ENCODE results near the gene HSPB9. TPM values are rescaled to one million over a fixed set of nuclear protein-coding genes. Genes with fewer than 3 reads are reported as not detected.

HSPB9 gene, protein sequence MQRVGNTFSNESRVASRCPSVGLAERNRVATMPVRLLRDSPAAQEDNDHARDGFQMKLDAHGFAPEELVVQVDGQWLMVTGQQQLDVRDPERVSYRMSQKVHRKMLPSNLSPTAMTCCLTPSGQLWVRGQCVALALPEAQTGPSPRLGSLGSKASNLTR
- polyA plus RNA-seq (2013, experiment 1 of 2), result 0.13 TPM
- 0.10 TPM for polyA plus RNA-seq (2013, experiment 2 of 2)

DNA sequence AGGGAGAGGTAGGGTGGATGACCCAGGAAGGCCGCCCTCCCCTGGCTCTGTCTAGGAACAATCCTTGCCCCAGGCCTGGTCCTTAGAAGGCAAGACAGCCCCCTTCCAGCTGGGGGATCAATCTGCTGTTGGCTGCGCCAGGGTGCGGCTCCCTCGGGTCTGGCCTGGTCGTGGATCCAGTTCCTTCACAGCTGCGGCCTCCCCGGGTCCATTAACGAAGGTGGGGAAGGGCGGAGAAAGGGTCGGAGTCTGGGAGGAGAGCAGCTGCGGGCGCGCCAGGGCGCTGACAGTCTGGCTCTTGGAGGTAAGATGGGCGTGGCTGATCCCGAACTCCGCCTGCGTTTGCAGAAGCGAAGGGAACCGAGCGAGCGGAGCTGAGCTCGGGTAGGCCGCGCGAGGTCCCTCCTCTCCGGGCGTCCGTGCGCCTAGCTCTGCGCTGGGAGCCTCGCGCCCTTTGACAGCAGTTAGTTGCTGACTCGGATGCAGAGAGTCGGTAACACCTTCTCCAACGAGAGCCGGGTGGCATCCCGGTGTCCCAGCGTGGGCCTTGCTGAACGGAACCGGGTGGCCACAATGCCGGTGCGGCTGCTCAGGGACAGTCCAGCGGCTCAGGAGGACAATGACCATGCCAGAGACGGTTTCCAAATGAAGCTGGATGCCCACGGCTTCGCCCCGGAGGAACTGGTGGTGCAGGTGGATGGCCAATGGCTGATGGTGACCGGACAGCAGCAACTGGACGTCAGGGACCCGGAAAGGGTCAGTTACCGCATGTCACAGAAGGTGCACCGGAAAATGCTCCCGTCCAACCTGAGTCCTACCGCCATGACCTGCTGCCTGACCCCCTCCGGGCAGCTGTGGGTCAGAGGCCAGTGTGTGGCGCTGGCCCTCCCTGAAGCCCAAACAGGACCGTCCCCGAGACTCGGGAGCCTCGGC lies at the start of gene HSPB9:
Gene HSPB9, plus strand, starts transcription at position 434 of the 933 bp plus-strand sequence. Its CDS starts 47 bp downstream, at position 481.
- peak; percentile 86 for DNase-seq
- Histone ChIP-seq H3K9ac (ENCODE audit: low read length) (peak within 1 kb of the TSS; percentile 68), H4K8ac (ENCODE audit: low read depth, low read length) (no peak within 1 kb of the TSS), H2AK5ac (ENCODE audit: low read length) (no peak within 1 kb of the TSS), H2BK120ac (ENCODE audit: low read depth, low read length) (no peak within 1 kb of the TSS), H3K4me2 (ENCODE audit: low read length) (peak within 1 kb of the TSS; percentile 40), H3K79me1 (ENCODE audit: low read length) (no peaks in the 10 kb centered on the region), H3K27ac (ENCODE audit: low read depth, low read length) (no peak within 1 kb of the TSS), H4K5ac (ENCODE audit: low read length) (no peak within 1 kb of the TSS), H3K79me2 (ENCODE audit: control insufficient read depth, insufficient read depth, low read length) (no peaks in the 10 kb centered on the region), H3K23ac (ENCODE audit: low read length) (no peak within 1 kb of the TSS), H3K18ac (ENCODE audit: low read length) (no peak within 1 kb of the TSS), H2BK15ac (replicated peaks; ENCODE audit: low read depth) (no peak within 1 kb of the TSS), H3K4me1 (ENCODE audit: control insufficient read depth, low read depth, low read length) (peaks cover 2% of the 10 kb centered on the region), H3K27me3 (ENCODE audit: insufficient read depth, low read length, poor library complexity) (no peaks in the 10 kb centered on the region), H2BK5ac (ENCODE audit: low read length) (no peak within 1 kb of the TSS), H3K36me3 (ENCODE audit: control insufficient read depth, insufficient read depth, low read length) (peaks cover 10% of the 10 kb centered on the region), H3K4me3 (ENCODE audit: low read length) (no peak within 1 kb of the TSS), H3K56ac (ENCODE audit: low read length) (peak within 1 kb of the TSS; percentile 79), H3K4ac (ENCODE audit: low read depth, low read length) (peak within 1 kb of the TSS; percentile 17)
- no CpG with 5 or more reads among the region's 61 CpGs for WGBS (ENCODE audit: extremely low coverage, insufficient coverage, low lambda C conversion rate)

GRCh38 chr17:42075789-42076188 lies 46.8 kb upstream of the HSPB9 start:
- no peak for DNase-seq
- H2AK5ac ChIP-seq (ENCODE audit: low read length), result no peak overlapping the region
- no peaks in the 10 kb centered on the region for H3K27me3 ChIP-seq (ENCODE audit: insufficient read depth, low read length, poor library complexity)
- H3K4me2 ChIP-seq (ENCODE audit: low read length), result no peak overlapping the region
- no peaks in the 10 kb centered on the region for H3K79me2 ChIP-seq (ENCODE audit: control insufficient read depth, insufficient read depth, low read length)
- H3K23ac ChIP-seq (ENCODE audit: low read length), result no peak overlapping the region
- H2BK120ac ChIP-seq (ENCODE audit: low read depth, low read length), result no peak overlapping the region
- no peak overlapping the region for H4K5ac ChIP-seq (ENCODE audit: low read length)
- no peak overlapping the region for H3K4ac ChIP-seq (ENCODE audit: low read depth, low read length)
- H4K8ac ChIP-seq (ENCODE audit: low read depth, low read length), result no peak overlapping the region
- peaks cover 2% of the 10 kb centered on the region for H3K4me1 ChIP-seq (ENCODE audit: control insufficient read depth, low read depth, low read length)
- no peak overlapping the region for H2BK15ac ChIP-seq (replicated peaks; ENCODE audit: low read depth)
- no peak overlapping the region for H3K56ac ChIP-seq (ENCODE audit: low read length)
- no peak overlapping the region for H3K4me3 ChIP-seq (ENCODE audit: low read length)
- no peak overlapping the region for H3K9ac ChIP-seq (ENCODE audit: low read length)
- no peaks in the 10 kb centered on the region for H3K79me1 ChIP-seq (ENCODE audit: low read length)
- H2BK5ac ChIP-seq (ENCODE audit: low read length), result no peak overlapping the region
- no CpG with 5 or more reads among the region's 6 CpGs for WGBS (ENCODE audit: extremely low coverage, insufficient coverage, low lambda C conversion rate)
- H3K18ac ChIP-seq (ENCODE audit: low read length), result no peak overlapping the region
- H3K36me3 ChIP-seq (ENCODE audit: control insufficient read depth, insufficient read depth, low read length), result no peaks in the 10 kb centered on the region
- no peak overlapping the region for H3K27ac ChIP-seq (ENCODE audit: low read depth, low read length)

- no peak overlapping the region for H2BK5ac ChIP-seq (ENCODE audit: low read length)
- H2BK120ac ChIP-seq (ENCODE audit: low read depth, low read length), result no peak overlapping the region
- H3K4me3 ChIP-seq (ENCODE audit: low read length), result no peak overlapping the region
- no peaks in the 10 kb centered on the region for H3K79me2 ChIP-seq (ENCODE audit: control insufficient read depth, insufficient read depth, low read length)
- no peak overlapping the region for H4K5ac ChIP-seq (ENCODE audit: low read length)
- DNase-seq, result no peak
- H3K27me3 ChIP-seq (ENCODE audit: insufficient read depth, low read length, poor library complexity), result no peaks in the 10 kb centered on the region
- H3K56ac ChIP-seq (ENCODE audit: low read length), result no peak overlapping the region
- H3K4me1 ChIP-seq (ENCODE audit: control insufficient read depth, low read depth, low read length), result no peaks in the 10 kb centered on the region
- H2BK15ac ChIP-seq (replicated peaks; ENCODE audit: low read depth), result no peak overlapping the region
- H3K9ac ChIP-seq (ENCODE audit: low read length), result no peak overlapping the region
- WGBS (ENCODE audit: extremely low coverage, insufficient coverage, low lambda C conversion rate), result no CpG with 5 or more reads among the region's 4 CpGs
- no peak overlapping the region for H3K23ac ChIP-seq (ENCODE audit: low read length)
- H4K8ac ChIP-seq (ENCODE audit: low read depth, low read length), result no peak overlapping the region
- no peak overlapping the region for H2AK5ac ChIP-seq (ENCODE audit: low read length)
- no peak overlapping the region for H3K27ac ChIP-seq (ENCODE audit: low read depth, low read length)
- H3K4ac ChIP-seq (ENCODE audit: low read depth, low read length), result no peak overlapping the region
- no peaks in the 10 kb centered on the region for H3K79me1 ChIP-seq (ENCODE audit: low read length)
- no peaks in the 10 kb centered on the region for H3K36me3 ChIP-seq (ENCODE audit: control insufficient read depth, insufficient read depth, low read length)
- no peak overlapping the region for H3K18ac ChIP-seq (ENCODE audit: low read length)
- no peak overlapping the region for H3K4me2 ChIP-seq (ENCODE audit: low read length)
Observed at GRCh38 chr17:42076797-42077559, 45.6 kb upstream of the HSPB9 start.

- WGBS (ENCODE audit: extremely low coverage, insufficient coverage, low lambda C conversion rate), result no CpG with 5 or more reads among the region's 5 CpGs
- no peaks in the 10 kb centered on the region for H3K27me3 ChIP-seq (ENCODE audit: insufficient read depth, low read length, poor library complexity)
- no peak overlapping the region for H3K18ac ChIP-seq (ENCODE audit: low read length)
Observed at GRCh38 chr17:42077755-42078154, 44.8 kb upstream of the HSPB9 start.

GRCh38 chr17:42078396-42079043 lies 44.1 kb upstream of the HSPB9 start:
- Histone ChIP-seq H3K36me3 (ENCODE audit: control insufficient read depth, insufficient read depth, low read length) (no peaks in the 10 kb centered on the region), H2BK5ac (ENCODE audit: low read length) (no peak overlapping the region), H2AK5ac (ENCODE audit: low read length) (no peak overlapping the region), H4K5ac (ENCODE audit: low read length) (no peak overlapping the region), H3K18ac (ENCODE audit: low read length) (no peak overlapping the region), H3K4me1 (ENCODE audit: control insufficient read depth, low read depth, low read length) (no peaks in the 10 kb centered on the region), H3K4me3 (ENCODE audit: low read length) (no peak overlapping the region), H3K27me3 (ENCODE audit: insufficient read depth, low read length, poor library complexity) (no peaks in the 10 kb centered on the region), H3K9ac (ENCODE audit: low read length) (no peak overlapping the region), H3K23ac (ENCODE audit: low read length) (no peak overlapping the region), H3K56ac (ENCODE audit: low read length) (no peak overlapping the region), H3K4me2 (ENCODE audit: low read length) (no peak overlapping the region), H3K79me1 (ENCODE audit: low read length) (no peaks in the 10 kb centered on the region), H2BK15ac (replicated peaks; ENCODE audit: low read depth) (no peak overlapping the region), H3K27ac (ENCODE audit: low read depth, low read length) (no peak overlapping the region), H2BK120ac (ENCODE audit: low read depth, low read length) (no peak overlapping the region), H3K4ac (ENCODE audit: low read depth, low read length) (no peak overlapping the region), H4K8ac (ENCODE audit: low read depth, low read length) (no peak overlapping the region), H3K79me2 (ENCODE audit: control insufficient read depth, insufficient read depth, low read length) (no peaks in the 10 kb centered on the region)
- no CpG with 5 or more reads among the region's 8 CpGs for WGBS (ENCODE audit: extremely low coverage, insufficient coverage, low lambda C conversion rate)
- no peak for DNase-seq

More at GRCh38 chr17:42077755-42078154, 44.8 kb upstream of the HSPB9 start:
- Histone ChIP-seq H4K8ac (ENCODE audit: low read depth, low read length) (no peak overlapping the region), H3K79me2 (ENCODE audit: control insufficient read depth, insufficient read depth, low read length) (no peaks in the 10 kb centered on the region), H2BK120ac (ENCODE audit: low read depth, low read length) (no peak overlapping the region), H3K9ac (ENCODE audit: low read length) (no peak overlapping the region), H3K23ac (ENCODE audit: low read length) (no peak overlapping the region), H3K4me2 (ENCODE audit: low read length) (no peak overlapping the region), H2BK15ac (replicated peaks; ENCODE audit: low read depth) (no peak overlapping the region), H3K4me3 (ENCODE audit: low read length) (no peak overlapping the region), H2BK5ac (ENCODE audit: low read length) (no peak overlapping the region), H4K5ac (ENCODE audit: low read length) (no peak overlapping the region), H3K36me3 (ENCODE audit: control insufficient read depth, insufficient read depth, low read length) (no peaks in the 10 kb centered on the region), H2AK5ac (ENCODE audit: low read length) (no peak overlapping the region), H3K27ac (ENCODE audit: low read depth, low read length) (no peak overlapping the region), H3K56ac (ENCODE audit: low read length) (no peak overlapping the region), H3K79me1 (ENCODE audit: low read length) (no peaks in the 10 kb centered on the region), H3K4me1 (ENCODE audit: control insufficient read depth, low read depth, low read length) (no peaks in the 10 kb centered on the region), H3K4ac (ENCODE audit: low read depth, low read length) (no peak overlapping the region)
- DNase-seq, result no peak
